NCI-H748 treated with DMSO at 0.1 percent for 48 hours (cell line): ENCODE results near the gene TPTE2.
"Not testable (repeated sequence)": the region's sequence is repeated elsewhere in the genome, so short reads cannot be mapped to it uniquely, and the experiment has no call there.

Experiments used
- DNase-seq: peaks from one replicate; lab custom pipeline; 2025; lab: John Stamatoyannopoulos, UW

TPTE2 gene

GRCh38 chr13:19561127-19561582 lies at the start of gene TPTE2:
Gene TPTE2, minus strand, starts transcription at chr13:19561532. Its CDS starts 58,298 bp downstream, at chr13:19503234.
- not testable (repeated sequence) for DNase-seq

GRCh38 chr13:19607523-19608078 lies 46.3 kb upstream of the TPTE2 start:
- no peak for DNase-seq

GRCh38 chr13:19606737-19607136 lies 45.4 kb upstream of the TPTE2 start:
- DNase-seq = no peak

- no peak for DNase-seq
Observed at GRCh38 chr13:19606152-19606551, 44.8 kb upstream of the TPTE2 start.

GRCh38 chr13:19605161-19605955 lies 44.0 kb upstream of the TPTE2 start:
- no peak for DNase-seq

GRCh38 chr13:19604306-19604705 lies 43.0 kb upstream of the TPTE2 start:
- no peak for DNase-seq

GRCh38 chr13:19601749-19602725 lies 40.7 kb upstream of the TPTE2 start:
- peak; percentile 40 for DNase-seq

- no peak for DNase-seq
Observed at GRCh38 chr13:19597523-19597922, 36.2 kb upstream of the TPTE2 start.

GRCh38 chr13:19596960-19597361 lies 35.6 kb upstream of the TPTE2 start:
- no peak for DNase-seq

GRCh38 chr13:19596086-19596485 lies 34.8 kb upstream of the TPTE2 start:
- no peak for DNase-seq

- no peak for DNase-seq
Observed at GRCh38 chr13:19592657-19593180, 31.4 kb upstream of the TPTE2 start.

- no peak for DNase-seq
Observed at GRCh38 chr13:19591864-19592263, 30.5 kb upstream of the TPTE2 start.

GRCh38 chr13:19590423-19590822 lies 29.1 kb upstream of the TPTE2 start:
- no peak for DNase-seq

- DNase-seq = no peak
Observed at GRCh38 chr13:19589312-19589711, 28.0 kb upstream of the TPTE2 start.

- peak; percentile 48 for DNase-seq
Observed at GRCh38 chr13:19587635-19588300, 26.4 kb upstream of the TPTE2 start.

- DNase-seq = no peak
Observed at GRCh38 chr13:19586904-19587634, 25.7 kb upstream of the TPTE2 start.

GRCh38 chr13:19581675-19582074 lies 20.3 kb upstream of the TPTE2 start:
- no peak for DNase-seq

- DNase-seq = no peak
Observed at GRCh38 chr13:19575230-19575629, 13.9 kb upstream of the TPTE2 start.

- no peak for DNase-seq
Observed at GRCh38 chr13:19573120-19573716, 11.9 kb upstream of the TPTE2 start.

- DNase-seq = no peak
Observed at GRCh38 chr13:19572280-19572679, 10.9 kb upstream of the TPTE2 start.
